Gastroesophageal sphincter (tissue), 4 donors: Measurements from ENCODE around the gene CRKL. TPM values are rescaled to one million over a fixed set of nuclear protein-coding genes. Genes with fewer than 3 reads are reported as not detected.
A peak's percentile ranks its signal among the peaks of the same experiment; 100 is the strongest.

Experiments
- ATAC-seq: fragments of 150-250 bp; one replicate; pipeline ENCODE4 v1.9.1; 2016; ENCODE audit warnings: mild to moderate bottlenecking, moderate library complexity
- H3K27ac ChIP-seq, 4 donors: fragments of 200-600 bp; sonication (generic) in 3 of 4; 1 replicate in 3 of 4; 2 replicates in 1 of 4; pipeline ENCODE4 v1.5.1; 2016 to 2019
- H3K27me3 ChIP-seq: fragments of 200-600 bp; sonication (generic); one replicate; pipeline ENCODE4 v1.5.1; 2019
- H3K36me3 ChIP-seq, 2 donors: fragments of 200-600 bp; sonication (generic); one replicate each; pipeline ENCODE4 v1.5.1; 2019; ENCODE audit warnings: control low read depth in 1 of 2
- H3K4me1 ChIP-seq, 3 donors: fragments of 200-600 bp; sonication (generic); 1 replicate in 2 of 3; 2 replicates in 1 of 3; pipeline ENCODE4 v1.5.1; 2016 to 2019; ENCODE audit warnings: control low read depth in 2 of 3
- H3K4me3 ChIP-seq, 2 donors: fragments of 200-600 bp; sonication (generic); one replicate each; pipeline ENCODE4 v1.5.1; 2019; ENCODE audit warnings: mild to moderate bottlenecking in 1 of 2, moderate library complexity in 1 of 2
- H3K9me3 ChIP-seq, 3 donors: fragments of 200-600 bp; sonication (generic); one replicate each; pipeline ENCODE4 v1.5.1; 2017 to 2019; ENCODE audit warnings: control low read depth in 2 of 3
- EP300 ChIP-seq: sonication (generic); formaldehyde crosslinking; IDR thresholded peaks from one replicate; pipeline ENCODE4 v1.6.1; 2017; ENCODE audit warnings: antibody characterized with exemption, mild to moderate bottlenecking
- POLR2A ChIP-seq, 2 donors: fragments of 450-650 bp; IDR thresholded peaks; one replicate each; pipeline ENCODE4 v1.6.1; 2017; ENCODE audit warnings: antibody characterized with exemption in 2 of 2, mild to moderate bottlenecking in 2 of 2, moderate library complexity in 1 of 2
- POLR2AphosphoS5 ChIP-seq: sonication (generic); formaldehyde crosslinking; IDR thresholded peaks from one replicate; pipeline ENCODE4 v1.6.1; 2017; ENCODE audit warnings: antibody characterized with exemption
- WGBS, 2 donors: methylation state at CpG; one replicate each; pipeline ENCODE4 v1.1.5; 2018; ENCODE audit warnings: low coverage in 1 of 2; 5-methylcytosine and 5-hydroxymethylcytosine counted together
- total RNA-seq, 4 donors: library from RNA; depleted of rRNA; stranded (reverse); fragments of >200 nt; gene quantifications; one replicate each; pipeline ENCODE4 v1.1.0, GENCODE V29; 2016
- TF ChIP-seq, protein P1 (sequence below), 4 experiments: fragments of 200-600 bp in 2 of 4; fragments of 450-650 bp in 2 of 4; sonication (generic) in 1 of 4; IDR thresholded peaks; one replicate each; pipeline ENCODE4 v1.5.1; 2017 to 2019; ENCODE audit warnings: antibody characterized with exemption in 4 of 4, mild to moderate bottlenecking in 2 of 4, moderate library complexity in 2 of 4

CRKL gene
- total RNA-seq, 4 donors from 2014 or later, result 42.5 to 55.8 (median 46.0) TPM

DNA sequence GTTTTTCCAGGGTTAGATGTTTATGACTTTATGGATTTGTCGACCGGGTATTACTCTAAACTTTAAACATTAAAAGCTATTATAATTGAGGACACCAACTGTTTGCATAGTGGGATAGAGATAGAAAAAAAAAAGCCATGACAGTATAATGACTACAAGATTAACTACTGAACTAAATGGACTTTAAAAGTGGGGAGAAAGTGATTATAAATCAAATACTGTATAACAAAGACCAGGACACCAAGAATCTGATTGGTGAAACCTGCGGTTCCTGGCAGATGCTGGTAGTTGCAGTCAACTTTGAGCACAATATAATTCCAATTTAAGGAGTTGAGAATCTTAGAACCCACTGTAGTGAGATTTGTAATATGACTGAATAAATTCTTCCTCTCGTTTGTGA lies 2.5 kb downstream of the CRKL start:
- Histone ChIP-seq H3K9me3 (no peaks in the 10 kb centered on the region), H3K27me3 (no peaks in the 10 kb centered on the region), H3K4me3 (peak overlapping the region; percentile 73 to 95), H3K4me1 (peaks cover 0 to 67% (median 11%) of the 10 kb centered on the region in 3 donors), H3K36me3 (no peaks in the 10 kb centered on the region), H3K27ac (peak overlapping the region in 3 of 4 donors; percentile 51 to 100 (median 58))
- TF ChIP-seq EP300, result no peak
- TF ChIP-seq, protein P1, sequence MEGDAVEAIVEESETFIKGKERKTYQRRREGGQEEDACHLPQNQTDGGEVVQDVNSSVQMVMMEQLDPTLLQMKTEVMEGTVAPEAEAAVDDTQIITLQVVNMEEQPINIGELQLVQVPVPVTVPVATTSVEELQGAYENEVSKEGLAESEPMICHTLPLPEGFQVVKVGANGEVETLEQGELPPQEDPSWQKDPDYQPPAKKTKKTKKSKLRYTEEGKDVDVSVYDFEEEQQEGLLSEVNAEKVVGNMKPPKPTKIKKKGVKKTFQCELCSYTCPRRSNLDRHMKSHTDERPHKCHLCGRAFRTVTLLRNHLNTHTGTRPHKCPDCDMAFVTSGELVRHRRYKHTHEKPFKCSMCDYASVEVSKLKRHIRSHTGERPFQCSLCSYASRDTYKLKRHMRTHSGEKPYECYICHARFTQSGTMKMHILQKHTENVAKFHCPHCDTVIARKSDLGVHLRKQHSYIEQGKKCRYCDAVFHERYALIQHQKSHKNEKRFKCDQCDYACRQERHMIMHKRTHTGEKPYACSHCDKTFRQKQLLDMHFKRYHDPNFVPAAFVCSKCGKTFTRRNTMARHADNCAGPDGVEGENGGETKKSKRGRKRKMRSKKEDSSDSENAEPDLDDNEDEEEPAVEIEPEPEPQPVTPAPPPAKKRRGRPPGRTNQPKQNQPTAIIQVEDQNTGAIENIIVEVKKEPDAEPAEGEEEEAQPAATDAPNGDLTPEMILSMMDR (IDR thresholded peaks at IDR 0.05), result no peak
- no peak for TF ChIP-seq POLR2A (IDR thresholded peaks at IDR 0.05)
- no peak for TF ChIP-seq POLR2AphosphoS5
- WGBS, 2 donors, result 5 to 8% methylated on average over 4 of the region's 4 CpGs
- no peak for ATAC-seq

DNA sequence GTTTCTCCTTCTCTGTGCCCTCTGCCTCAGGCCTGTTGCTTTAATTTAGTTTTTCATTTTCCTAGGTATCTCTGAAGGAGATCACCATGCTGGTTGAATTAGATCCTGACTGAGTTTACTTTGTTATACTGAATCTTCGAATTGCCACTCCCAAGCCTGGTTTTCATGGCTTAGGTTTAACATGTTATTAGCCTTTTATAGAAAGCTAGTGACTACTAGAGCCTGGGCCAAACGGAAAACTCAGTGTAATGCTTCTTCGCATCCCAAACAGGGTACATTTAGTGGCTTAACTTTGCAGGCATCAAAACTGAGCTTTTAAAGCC lies 3.6 kb downstream of the CRKL start:
- 22 to 23% methylated on average over 3 of the region's 3 CpGs for WGBS, 2 donors
- peak overlapping the region in 3 of 4 donors; percentile 51 to 100 (median 58) for H3K27ac ChIP-seq
- H3K27me3 ChIP-seq, result no peaks in the 10 kb centered on the region
- H3K9me3 ChIP-seq, result no peaks in the 10 kb centered on the region
- H3K4me3 ChIP-seq, result peak overlapping the region; percentile 73 to 95
- TF ChIP-seq EP300, result no peak
- TF ChIP-seq POLR2AphosphoS5, result no peak
- no peak for TF ChIP-seq POLR2A (IDR thresholded peaks at IDR 0.05)
- TF ChIP-seq, protein P1 (IDR thresholded peaks at IDR 0.05), result no peak
- H3K36me3 ChIP-seq, result no peaks in the 10 kb centered on the region
- ATAC-seq, result no peak
- peaks cover 0 to 78% (median 11%) of the 10 kb centered on the region in 3 donors for H3K4me1 ChIP-seq

DNA sequence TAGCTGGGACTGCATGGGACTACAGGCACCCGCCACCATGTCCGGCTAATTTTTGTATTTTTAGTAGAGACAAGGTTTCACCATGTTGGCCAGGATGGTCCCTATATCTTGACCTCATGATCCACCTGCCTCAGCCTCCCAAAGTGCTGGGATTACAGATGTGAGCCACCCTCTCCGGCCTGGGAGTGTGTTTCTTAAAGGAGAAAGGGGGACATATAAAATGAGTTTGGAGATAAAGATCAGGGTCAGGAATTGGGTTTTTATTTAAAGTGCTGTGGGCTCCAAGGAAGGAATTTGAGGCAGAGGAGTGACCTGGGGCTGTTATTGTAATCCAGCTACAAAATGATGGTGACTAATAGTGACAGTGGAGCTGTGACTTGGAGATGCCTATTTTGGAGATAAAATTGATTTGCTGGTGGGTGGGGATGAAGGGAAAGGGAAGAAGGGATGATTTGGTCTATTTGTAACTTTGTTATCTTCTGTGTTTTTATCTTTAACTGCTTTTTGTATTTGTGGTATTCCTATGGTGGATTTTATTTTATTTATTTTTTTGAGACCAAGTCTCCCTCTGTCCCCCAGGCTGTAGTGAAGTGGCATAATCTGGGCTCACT lies 5.0 kb downstream of the CRKL start:
- Histone ChIP-seq H3K27ac (no peak overlapping the region), H3K27me3 (no peaks in the 10 kb centered on the region), H3K9me3 (no peaks in the 10 kb centered on the region), H3K4me1 (peaks cover 0 to 82% (median 18%) of the 10 kb centered on the region in 3 donors), H3K4me3 (no peak overlapping the region), H3K36me3 (no peaks in the 10 kb centered on the region)
- ATAC-seq, result no peak
- 0 to 58% methylated on average over 1 to 3 of the region's 3 CpGs for WGBS, 2 donors
- no peak for TF ChIP-seq EP300
- TF ChIP-seq, protein P1 (IDR thresholded peaks at IDR 0.05), result no peak
- TF ChIP-seq POLR2A (IDR thresholded peaks at IDR 0.05), result no peak
- no peak for TF ChIP-seq POLR2AphosphoS5

DNA sequence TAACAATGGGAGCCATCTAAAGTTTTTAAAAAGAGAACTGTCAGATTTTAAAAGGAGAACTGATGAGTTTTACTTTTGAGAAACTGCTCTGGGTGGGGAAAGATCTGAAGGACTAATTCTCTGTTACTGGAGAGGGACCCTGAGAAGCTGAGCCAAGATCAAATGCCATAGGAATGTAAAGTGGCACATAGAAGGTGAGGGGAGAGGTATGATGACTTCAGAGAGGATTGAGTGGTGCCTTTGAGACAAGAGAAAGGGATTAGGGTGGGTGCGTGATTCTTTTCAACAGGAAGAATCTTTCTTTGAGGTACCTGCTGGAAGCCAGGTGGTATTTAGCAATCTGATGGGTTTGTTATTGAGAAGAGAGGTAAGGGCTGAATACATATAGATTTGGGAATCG lies 9.0 kb downstream of the CRKL start:
- TF ChIP-seq, protein P1 (IDR thresholded peaks at IDR 0.05), result no peak
- no peak for TF ChIP-seq EP300
- no peak for TF ChIP-seq POLR2A (IDR thresholded peaks at IDR 0.05)
- TF ChIP-seq POLR2AphosphoS5, result no peak
- H3K4me3 ChIP-seq, result no peak overlapping the region
- H3K4me1 ChIP-seq, result peaks cover 0 to 79% (median 13%) of the 10 kb centered on the region in 3 donors
- no peak for ATAC-seq
- no peaks in the 10 kb centered on the region for H3K27me3 ChIP-seq
- no peak overlapping the region for H3K27ac ChIP-seq
- no peaks in the 10 kb centered on the region for H3K9me3 ChIP-seq
- H3K36me3 ChIP-seq, result no peaks in the 10 kb centered on the region
- 78% methylated on average over 2 of the region's 2 CpGs; no CpG with 5 or more reads in 1 of the 2 donors for WGBS, 2 donors

DNA sequence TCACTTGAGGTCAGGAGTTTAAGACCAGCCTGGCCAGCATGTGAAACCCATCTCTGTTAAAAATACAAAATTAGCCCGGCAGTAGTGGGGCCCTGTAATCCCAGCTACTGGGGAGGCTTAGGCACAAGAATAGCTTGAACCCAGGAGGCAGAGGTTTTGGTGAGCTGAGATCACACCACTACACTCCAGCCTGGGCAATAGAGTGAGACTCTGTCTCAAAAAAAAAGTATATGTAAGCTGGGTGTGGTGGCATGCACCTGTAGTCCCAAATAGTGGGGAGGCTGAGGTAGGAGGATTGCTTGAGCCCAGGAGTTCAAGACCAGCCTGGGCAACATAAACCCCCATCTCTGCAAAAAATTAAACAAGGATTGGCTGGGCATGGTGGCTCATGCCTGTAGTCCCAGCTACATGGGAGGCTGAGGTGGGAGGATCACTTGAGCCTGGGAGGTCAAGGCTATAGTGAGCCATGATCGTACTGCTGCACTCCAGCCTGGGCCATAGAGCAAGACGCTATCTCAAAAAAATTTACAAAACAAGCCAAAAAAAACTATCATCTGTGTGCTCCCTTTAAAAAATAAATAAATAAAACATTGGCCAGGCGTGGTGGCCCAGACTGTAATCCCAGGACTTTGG lies 10.8 kb downstream of the CRKL start:
- TF ChIP-seq EP300 (no peak), POLR2A (IDR thresholded peaks at IDR 0.05) (no peak), POLR2AphosphoS5 (no peak)
- TF ChIP-seq, protein P1 (IDR thresholded peaks at IDR 0.05), result no peak
- no peak overlapping the region for H3K4me3 ChIP-seq
- H3K9me3 ChIP-seq, result no peaks in the 10 kb centered on the region
- no peak overlapping the region for H3K27ac ChIP-seq
- ATAC-seq, result no peak
- peaks cover 0 to 79% (median 10%) of the 10 kb centered on the region in 3 donors for H3K4me1 ChIP-seq
- 73 to 81% methylated on average over 3 to 4 of the region's 4 CpGs for WGBS, 2 donors
- no peaks in the 10 kb centered on the region for H3K36me3 ChIP-seq
- H3K27me3 ChIP-seq, result no peaks in the 10 kb centered on the region
